HFF-Myc (cell line): ENCODE data around the gene COA1.

Source experiments
- DNase-seq: peaks from one replicate; pipeline ENCODE4 v3.0.0-alpha.2; 2011; ENCODE audit warnings: low read depth; ENCODE audit errors: extremely low read depth
- H3K4me3 ChIP-seq: replicated peaks from 2 replicates; pipeline ENCODE4 v1.5.1; 2011; ENCODE audit warnings: low read depth, mild to moderate bottlenecking, control low read depth, low read length
- CTCF ChIP-seq: IDR thresholded peaks from 2 replicates; pipeline ENCODE4 v1.5.1; 2012; ENCODE audit warnings: mild to moderate bottlenecking, low read depth, low read length, control low read depth; ENCODE audit errors: missing control alignments

Gene COA1

GRCh38 chr7:43757073-43757720 lies 27.9 kb upstream of the COA1 start:
- H3K4me3 ChIP-seq: no peak overlapping the region
- no peak for DNase-seq

GRCh38 chr7:43756368-43757072 lies 27.2 kb upstream of the COA1 start:
- TF ChIP-seq CTCF: no peak
- H3K4me3 ChIP-seq: no peak overlapping the region
- peak; percentile 56 for DNase-seq

More at GRCh38 chr7:43757073-43757720, 27.9 kb upstream of the COA1 start:
- no peak for TF ChIP-seq CTCF

- no peak for TF ChIP-seq CTCF
Measured at GRCh38 chr7:43754596-43754995, 25.3 kb upstream of the COA1 start.

DNA sequence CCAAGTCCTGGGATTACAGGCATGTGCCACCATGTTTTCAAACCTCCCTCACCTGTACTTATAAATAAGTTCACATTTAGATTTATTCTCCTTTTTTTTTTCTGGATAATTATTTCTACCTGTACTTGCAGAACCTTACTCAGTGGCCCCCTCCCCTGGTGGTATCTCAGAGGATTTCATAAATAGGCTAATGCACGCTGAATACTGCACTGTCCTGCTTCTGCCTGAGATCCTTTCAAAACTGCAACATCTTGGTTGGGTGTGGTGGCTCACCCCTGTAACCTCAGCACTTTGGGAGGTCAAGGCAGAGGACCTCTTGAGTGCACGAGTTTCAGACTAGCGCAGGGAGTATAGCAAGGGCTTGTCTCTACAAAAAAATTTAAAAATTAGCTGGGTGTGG lies 24.5 kb upstream of the COA1 start:
- DNase-seq: no peak
- no peak for TF ChIP-seq CTCF
- no peak overlapping the region for H3K4me3 ChIP-seq

More at GRCh38 chr7:43754596-43754995, 25.3 kb upstream of the COA1 start:
- no peak for DNase-seq
- no peak overlapping the region for H3K4me3 ChIP-seq

DNA sequence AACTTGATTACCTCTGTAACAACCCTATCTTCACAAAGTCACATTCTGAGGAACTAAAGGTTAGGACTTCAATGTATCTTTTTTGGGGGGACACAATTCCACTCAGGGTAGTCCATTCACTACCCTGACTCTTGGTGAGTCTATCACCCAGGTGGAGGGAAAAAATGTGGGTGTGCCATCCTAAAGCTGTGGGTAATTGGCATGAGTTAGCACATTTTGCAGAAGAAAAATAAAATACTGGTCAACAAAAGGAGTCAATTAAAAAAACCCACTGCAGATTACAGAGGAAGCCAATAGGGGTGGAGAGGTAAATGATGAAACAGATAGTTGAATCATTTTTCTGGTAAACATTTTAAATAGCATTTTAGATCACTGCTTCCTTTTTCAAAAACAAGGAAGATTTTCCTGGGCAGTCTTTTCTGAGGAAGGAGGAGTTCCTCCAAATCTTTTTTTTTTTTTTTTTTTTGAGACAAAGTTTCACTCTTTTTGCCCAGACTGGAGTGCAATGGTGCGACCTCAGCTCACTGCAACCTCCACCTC lies 24.0 kb upstream of the COA1 start:
- no peak for TF ChIP-seq CTCF
- DNase-seq: no peak
- no peak overlapping the region for H3K4me3 ChIP-seq

- no peak overlapping the region for H3K4me3 ChIP-seq
- DNase-seq: no peak
- TF ChIP-seq CTCF: no peak
Measured at GRCh38 chr7:43752411-43752810, 23.1 kb upstream of the COA1 start.
